HG03378 (cell line): ENCODE results near the gene RIMBP2.

Experiments
- ATAC-seq: cut with Tn5 transposase; IDR thresholded peaks from one replicate; pipeline ENCODE4 v1.9.1; 2021; ENCODE audit warnings: mild to moderate bottlenecking, moderate library complexity; ENCODE audit not compliant: unreplicated experiment

The RIMBP2 gene

DNA sequence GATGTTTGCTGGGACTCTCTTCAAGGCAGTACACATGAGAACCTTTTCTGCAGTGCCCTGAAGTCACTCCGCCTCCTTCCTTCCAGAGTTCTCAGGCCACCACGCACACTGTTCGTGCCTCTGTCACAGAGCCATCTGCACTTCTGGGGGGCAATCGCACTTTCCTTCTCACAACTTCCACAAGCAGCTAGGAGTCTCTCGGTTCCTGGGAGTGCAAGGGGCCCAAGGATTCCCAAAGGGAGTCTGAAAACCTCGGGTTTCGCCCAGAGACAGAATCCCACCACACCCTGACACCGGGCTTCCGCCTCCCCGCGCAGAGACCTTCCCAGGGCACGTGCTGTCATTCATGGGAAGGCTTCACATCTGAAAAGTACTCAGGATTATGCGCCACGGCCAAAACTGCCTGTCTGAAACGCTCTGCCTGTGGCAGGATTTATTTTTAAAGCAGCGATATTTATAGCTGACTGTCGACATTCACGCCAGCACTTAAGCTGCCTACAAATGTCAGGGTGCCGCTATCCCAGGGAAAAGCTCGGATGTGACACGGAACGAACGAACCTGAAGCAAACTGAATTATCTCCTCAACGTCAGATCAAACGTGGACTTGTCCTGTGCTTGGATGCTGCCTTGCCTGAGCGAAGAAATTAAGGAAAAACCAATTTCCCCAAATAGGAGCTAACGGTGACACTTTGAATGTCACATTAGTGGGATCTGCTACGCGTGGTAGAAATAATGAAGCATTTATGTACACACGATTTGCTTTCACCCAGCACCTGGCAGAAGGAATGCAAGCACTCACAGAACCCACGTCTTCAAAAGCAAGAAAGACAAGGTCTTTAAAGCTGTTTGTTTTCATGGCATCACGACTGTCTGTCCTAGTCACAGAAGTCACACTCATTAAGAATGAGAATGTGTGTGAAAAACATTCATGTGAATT lies 224.4 kb downstream of the RIMBP2 start:
- ATAC-seq, result no peak

DNA sequence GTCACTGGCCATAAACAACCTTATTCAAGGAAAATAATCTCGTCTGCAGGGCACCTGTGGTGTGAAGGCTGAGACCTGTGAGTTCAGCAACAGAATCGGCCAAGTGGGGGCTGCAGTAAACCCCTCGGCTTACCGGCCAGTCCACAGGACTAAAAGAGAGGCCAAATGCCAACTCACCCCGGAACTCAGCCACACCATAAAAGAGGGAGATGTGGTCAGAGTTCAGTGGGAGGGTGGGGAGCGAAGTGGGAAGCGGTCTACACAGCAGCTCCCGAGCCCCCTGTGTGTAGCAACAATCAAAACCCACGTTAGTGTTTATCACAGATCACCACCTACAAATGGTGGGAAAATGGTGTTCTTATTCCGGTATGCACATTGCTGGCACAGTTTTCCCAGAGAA lies 225.4 kb downstream of the RIMBP2 start:
- ATAC-seq, result no peak

DNA sequence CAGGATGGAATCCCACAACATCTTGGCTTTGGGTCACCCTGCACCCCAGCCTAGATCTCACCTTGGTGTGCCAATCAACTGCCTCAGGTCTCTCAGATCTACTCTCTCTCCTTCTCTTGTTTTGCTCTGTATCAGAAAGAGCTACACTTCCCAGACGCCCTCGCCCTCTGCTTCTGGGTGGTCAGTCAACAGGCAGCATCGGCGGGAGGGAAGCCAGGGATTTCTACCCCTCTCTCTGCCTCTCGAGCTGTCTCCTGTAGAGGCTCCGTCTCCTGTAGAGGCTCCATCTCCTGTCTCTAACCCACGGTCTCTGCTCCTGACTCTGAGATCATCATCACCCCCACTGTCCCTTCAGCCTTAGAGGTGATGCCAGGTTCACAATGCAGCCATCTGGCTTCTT lies 226.8 kb downstream of the RIMBP2 start:
- no peak for ATAC-seq

DNA sequence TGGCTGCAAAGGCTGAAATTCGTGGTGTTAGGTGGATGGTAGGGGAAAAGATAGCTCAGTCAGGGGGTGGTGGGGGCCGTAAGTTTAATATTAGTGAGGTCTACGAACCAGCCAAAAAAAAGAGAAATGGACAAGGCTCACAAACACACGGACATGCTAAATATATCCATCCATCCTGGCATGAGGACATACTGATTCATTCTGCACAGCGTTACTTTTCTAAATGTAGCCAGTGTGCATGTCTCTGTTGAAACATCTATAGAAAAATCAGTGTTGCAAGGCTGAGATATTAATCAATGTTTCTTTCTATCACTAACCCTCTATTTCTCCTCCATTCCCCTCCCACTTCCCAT lies 227.8 kb downstream of the RIMBP2 start:
- no peak for ATAC-seq

DNA sequence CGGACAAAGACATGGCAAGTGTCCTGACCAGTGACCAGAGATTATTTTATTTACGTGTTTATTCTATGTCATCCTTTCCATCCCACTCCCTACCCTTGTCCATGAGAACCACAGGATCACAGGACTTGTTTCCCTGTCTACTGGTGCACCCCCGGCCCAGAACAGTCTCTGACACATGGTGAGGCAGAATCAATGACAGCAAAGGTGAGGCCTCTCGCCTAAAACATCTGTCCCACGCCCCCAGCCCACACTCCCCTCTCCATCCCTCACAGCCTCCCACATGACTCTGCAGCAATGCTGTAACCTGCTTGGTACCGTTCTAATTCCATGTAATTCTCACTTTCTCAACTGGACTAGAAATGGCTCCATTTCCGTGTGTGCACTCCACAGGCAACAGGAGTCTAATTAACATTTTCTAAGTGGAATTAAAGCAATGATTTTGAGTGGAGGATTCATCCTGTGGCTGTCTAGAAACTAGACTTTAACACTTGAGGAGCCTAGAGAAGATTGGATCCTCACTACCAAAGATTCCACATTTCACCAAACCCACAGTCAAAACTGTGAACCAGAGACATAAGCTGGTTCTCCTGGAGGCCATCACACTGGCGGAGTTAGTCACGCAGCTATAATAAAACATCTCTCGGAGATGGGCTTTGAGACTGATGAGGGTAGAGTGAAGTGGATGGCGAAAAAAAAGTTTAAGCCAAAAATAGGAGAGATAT lies 228.3 kb downstream of the RIMBP2 start:
- no peak for ATAC-seq

DNA sequence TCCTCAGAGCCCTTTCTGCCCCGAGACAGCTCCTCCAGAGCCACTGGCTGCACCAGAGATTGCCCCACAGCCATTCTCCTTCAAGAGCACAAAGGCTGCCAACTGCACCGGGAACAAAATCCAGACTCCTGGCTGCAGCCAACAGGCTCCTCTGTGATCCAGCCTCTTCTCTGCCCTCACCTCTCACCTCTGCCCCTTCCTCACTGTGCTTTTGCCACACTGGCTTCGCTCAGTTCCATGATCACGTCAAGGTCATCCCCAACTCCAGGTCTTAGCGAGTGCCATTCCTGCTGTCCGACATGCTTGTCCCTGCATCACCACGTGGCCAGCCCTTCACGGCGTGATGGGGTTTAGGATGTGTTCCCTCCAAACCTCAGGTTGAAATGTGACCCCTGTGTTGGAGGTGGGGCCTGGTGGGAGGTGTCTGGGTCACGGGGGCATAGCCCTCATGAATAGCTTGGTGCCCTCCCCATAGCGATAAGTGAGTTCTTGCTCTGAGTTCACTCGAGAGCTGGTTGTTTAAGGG lies 229.1 kb downstream of the RIMBP2 start:
- ATAC-seq, result no peak

DNA sequence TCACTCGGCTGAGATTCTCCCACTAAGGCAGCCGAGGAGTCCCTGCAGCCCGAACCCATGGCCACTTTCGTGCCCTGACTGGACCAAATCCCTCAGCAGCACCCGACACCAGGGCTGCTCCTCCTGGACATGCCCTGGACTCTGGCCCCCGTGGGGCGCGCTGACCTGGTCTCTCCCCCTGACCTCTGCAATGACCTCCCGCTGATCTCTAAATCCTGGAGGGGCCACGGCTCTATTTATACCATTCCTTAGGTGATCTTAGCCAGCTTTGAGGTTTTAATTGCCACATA lies 230.0 kb downstream of the RIMBP2 start:
- ATAC-seq, result no peak

DNA sequence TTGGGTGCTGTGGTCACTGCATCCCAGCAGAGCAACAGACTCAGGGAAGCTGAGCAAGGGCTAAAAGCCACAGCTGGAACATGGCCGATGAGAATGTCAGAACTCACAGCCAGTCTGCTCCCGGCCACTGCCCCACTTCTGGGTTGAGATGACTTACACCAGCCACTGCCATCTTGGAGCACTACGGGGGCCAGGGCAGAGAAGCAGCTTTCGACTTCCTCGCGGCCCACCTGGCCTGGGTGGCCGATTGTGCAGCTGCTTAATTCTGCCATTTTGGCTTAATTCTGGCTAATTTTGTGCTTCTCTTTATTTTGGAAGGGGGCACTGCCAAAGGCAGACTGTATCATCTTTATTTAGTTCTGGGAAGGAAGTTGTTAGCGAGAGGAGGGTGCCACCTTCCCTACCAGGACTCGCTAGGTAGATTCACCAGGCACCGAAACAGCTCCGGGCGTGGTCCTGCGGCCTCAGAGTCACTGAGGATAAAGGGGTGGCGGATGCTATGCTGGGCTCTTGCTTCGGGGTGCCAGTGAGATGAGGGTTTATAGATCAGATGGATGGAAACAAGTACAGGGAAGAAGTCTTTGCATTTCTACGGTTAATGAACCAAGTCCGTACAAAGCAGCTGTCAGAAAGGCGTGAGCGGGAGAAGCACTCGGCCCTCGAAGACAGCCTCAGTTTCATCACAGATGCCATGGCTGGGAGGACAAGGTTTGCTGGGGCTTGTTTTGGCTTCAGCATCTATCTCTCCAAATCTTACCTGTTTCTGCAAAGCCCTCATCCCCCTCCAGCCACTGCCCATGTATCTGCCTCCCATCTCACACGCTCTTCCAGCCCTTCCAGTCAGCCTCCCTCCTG lies 230.6 kb downstream of the RIMBP2 start:
- no peak for ATAC-seq

DNA sequence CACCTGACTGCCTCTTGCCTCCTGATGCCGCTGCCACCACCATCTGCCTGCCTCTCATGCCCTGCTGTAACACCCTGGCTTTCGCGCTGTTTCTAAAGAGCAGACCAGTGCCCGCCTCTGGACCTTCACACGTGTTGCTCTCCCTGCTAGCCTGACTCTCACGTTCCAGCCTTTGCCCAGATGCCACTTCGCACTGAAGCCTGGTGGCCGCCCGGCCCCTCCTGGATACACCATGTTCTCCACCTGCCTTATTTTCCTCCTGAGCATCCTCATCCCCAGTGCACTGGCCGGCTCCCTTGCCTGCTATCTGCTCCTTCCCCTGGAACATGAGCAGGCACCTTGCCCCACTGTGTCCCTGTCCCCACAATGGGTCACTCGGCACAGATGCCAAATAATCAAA lies 231.9 kb downstream of the RIMBP2 start:
- ATAC-seq, result no peak

DNA sequence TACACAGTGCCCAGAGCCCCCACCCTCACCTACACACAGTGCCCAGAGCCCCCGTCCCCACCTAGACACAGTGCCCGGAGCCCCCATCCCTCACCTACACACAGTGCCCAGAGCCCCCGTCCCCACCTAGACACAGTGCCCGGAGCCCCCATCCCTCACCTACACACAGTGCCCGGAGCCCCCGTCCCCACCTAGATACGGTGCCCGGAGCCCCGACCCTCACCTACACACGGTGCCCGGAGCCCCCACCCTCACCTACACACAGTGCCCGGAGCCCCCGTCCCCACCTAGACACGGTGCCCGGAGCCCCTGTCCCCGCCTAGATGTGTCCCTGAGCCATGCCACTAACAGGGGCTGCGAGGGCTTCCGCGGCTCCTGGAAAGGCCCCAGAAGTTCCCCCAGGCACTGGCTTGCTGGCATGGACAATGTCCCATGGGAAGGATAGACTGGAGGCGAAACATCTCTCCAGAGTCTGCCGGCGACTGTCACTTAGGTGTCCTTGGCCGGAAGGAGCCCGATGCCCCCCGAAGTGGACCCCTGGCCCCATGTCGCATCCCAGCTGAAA lies 232.4 kb downstream of the RIMBP2 start:
- ATAC-seq, result no peak

DNA sequence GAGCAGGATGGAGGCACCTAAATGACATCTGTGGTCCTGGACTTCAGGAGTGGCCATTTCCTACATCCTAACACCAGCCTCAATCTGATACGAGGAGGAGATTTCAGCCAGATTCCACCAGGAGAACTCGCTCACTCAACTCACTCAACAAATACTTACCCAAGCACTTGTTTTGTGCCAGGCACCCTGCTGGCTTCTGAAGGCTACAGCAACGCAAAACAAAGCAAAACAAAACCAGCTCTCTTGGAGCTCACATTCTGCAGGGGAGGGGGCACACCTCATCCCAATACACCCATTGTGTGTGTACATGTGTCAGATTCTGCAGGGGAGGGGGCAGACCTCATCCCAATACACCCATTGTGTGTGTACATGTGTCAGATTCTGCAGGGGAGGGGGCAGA lies 233.7 kb downstream of the RIMBP2 start:
- no peak for ATAC-seq

DNA sequence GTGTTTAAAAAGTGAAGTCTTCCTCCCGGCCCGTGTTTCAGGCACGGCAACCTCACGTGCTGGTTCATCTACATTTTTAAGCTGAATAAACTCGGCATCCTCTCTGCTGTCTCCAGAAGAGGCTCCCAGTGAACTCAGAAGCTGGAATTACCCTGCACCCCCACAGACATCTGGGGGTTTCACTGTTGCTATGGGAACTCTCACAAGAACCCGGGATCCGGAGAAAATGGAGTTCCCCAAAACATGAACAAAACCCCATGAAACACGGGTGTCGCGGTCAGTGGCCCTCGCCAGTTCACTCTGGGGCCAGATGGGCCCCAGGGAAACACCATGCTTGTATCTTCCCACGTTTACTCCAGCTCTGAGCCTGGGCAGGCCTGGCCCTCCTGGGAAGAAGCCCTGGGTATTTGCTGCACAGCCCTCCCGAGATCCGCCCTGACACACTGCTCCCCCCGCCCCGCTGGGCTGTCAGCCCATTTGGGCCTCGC lies 234.7 kb downstream of the RIMBP2 start:
- ATAC-seq, result no peak

DNA sequence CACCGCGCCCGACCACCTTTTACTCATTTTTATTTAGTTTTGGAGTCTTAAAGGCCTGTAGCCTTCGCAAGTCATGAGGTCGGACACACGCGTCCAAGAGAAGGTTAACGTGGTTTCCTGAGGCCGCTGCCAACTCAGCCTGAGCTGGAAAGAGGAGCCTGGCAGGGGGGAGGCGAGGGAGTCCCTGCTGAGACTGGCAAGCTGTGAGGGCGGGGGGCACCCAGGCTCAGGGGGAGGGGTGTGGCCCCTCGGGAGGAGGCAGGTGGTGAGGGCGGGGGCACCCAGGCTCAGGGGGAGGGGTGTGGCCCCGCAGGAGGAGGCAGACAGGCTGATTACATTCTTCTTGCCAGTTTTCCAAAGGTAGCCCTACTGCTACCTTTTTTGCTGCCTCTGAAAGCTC lies 235.2 kb downstream of the RIMBP2 start:
- ATAC-seq, result no peak

DNA sequence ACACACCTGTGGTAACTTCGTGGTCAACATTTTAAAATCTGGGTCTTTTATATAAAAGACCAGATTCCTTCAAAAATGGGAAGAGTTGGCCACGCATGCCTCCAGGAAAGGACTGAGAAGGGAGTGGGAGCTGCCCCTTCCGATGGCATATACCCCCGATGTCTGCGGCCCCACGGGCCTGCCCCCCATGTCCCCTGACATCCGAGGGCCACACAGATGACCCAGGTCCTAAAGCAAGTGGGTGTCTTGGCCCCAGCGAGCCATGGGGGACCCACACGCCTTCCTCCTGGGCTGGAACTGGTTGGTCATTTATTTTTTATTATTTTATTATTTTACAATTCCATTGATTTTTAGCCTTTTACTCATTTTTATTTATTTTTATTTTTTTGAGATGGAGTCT lies 235.9 kb downstream of the RIMBP2 start:
- ATAC-seq, result no peak

DNA sequence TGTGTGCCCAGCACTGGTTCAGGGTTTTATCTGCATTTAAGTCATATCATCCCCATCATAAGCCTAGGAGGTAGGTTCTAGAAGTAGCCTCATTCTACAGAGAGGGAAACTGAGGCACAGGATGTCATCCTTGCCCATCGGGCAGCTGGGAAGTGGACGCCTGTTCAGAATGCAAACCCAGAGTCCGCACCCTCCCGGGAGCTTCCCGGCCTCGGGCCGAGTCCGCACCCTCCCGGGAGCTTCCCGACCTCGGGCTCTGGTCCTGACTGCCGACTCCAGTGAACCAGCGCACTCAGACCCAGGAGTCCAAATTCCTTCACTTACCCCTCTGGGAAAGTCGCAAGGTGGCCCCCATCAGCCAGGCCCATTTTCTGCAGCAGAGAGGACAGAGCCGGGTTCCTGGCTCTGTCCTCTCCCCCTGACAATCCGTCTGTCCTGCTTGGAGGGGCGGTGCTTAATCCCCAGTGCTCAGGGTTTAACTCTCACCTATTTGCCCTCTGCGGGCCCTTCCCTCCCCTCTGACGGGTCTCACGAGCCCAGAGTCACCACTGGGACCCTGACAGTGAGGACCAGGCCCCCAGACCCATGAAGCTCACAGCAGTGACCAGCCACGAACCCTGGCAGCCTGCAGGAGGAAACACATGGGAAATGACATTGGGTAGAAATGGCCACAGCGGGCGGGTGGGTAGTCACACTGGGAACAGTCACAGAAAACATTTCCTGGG lies 236.5 kb downstream of the RIMBP2 start:
- no peak for ATAC-seq

DNA sequence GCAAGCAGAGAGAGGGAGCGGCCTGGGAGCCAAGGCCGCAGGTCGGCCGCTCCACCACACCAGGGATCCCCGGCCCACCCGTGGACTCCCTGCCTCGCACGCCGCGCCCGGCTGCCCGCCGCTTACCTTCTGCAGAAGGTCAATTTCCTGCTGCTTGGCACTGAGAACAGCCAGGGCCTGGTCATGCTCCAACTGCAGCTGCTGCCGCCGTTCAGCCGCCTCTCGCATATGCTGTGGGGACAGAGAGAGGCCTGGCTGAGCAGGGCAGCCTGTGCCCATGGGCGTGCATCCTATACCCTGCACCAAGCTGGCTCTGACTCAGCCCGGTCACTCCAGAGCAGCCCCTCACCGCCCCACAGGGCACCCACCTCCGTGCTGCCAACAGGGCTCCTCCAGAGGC lies 237.3 kb downstream of the RIMBP2 start:
- ATAC-seq, result no peak

DNA sequence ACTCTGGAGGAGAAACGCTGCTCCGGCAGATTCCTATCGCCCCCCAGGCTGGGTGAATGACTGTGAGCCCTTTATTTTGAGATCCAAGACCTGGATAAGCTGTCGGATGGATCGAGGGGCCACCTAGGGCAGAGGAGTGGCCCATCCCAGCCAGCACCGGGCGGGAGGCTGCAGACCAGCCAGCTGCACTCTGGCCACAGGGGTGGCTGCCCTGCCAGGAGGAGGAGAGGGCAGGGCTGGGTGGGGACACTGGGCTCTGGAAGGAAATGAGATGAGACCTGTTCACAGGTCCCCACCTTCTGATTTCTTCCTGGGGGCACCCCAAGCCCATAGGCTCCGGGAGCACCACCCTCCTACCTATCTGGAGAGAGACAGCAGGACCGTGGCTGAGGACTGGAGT lies 238.4 kb downstream of the RIMBP2 start:
- no peak for ATAC-seq

DNA sequence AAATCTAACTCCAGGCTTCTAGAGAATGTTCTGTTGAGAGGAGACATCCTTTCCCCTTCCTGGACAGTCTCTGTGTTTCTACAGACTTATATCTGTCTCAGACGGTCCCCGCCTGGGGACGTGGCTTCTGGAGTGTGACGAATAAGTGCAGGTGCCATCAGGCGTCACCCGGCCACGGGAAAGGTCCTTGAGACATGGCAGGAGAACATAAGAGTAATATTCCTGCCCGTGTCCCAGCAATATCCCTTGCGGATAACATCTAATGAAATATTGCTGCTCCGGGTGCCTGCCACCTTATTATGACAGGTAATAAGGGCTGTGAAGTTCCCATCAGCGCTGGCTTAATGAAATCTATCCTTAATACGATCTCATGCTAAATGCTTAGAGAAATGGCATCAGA lies 238.8 kb downstream of the RIMBP2 start:
- no peak for ATAC-seq

DNA sequence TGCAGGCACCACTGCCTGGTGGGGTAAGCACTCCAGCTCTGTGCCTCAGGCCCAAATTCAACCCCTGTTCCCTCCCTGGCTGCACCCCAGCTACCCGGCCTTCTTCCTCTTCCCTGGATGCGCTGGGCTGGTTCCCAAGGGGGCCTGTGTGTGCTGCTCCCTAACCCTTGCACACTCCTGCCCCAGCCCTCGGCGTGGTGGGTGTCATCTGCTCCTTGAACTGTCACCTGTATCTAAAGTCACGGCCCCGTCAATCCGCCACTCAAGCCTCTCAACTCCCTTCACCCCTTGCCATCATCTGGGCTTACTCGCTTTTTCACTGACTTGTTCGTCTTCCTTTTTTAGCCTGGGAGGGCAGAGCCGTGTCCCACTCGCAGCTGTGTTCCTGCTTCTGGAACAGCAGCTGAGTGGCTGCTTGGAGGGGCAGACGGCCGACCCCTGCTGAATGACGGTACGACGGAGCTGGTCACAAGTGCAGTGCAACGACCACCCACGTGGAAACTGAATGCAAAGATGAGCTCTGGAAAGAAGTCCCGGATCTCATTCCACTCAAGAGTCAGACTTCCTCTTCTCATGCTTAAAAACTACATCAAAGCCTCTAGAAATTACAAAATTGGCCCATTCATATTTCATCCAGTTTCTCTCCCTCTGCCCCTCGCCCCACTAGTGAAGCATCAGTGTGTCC lies 239.5 kb downstream of the RIMBP2 start:
- ATAC-seq, result no peak
